Body of pancreas (tissue), 4 donors: ENCODE data around the gene TRMT1.

ENCODE experiments used
- CTCF ChIP-seq, 7 experiments: fragments of 450-650 bp in 4 of 7; fragments of 200-600 bp in 3 of 7; sonication (generic) in 3 of 7; IDR thresholded peaks; one replicate each; pipeline ENCODE4 v1.5.1; 2016 to 2019; ENCODE audit warnings: antibody characterized with exemption in 7 of 7
- POLR2A ChIP-seq, 3 donors: fragments of 450-650 bp; IDR thresholded peaks; one replicate each; pipeline ENCODE4 v1.6.1; 2016; ENCODE audit warnings: antibody characterized with exemption in 3 of 3, mild to moderate bottlenecking in 2 of 3

- peak; percentile 86 to 96 (median 90) for TF ChIP-seq CTCF (IDR thresholded peaks at IDR 0.05)
- no peak for TF ChIP-seq POLR2A (IDR thresholded peaks at IDR 0.05)
Measured at GRCh38 chr19:13093407-13094105, 23.0 kb downstream of the TRMT1 start.
